Activated CD4-positive, alpha-beta T cell treated with anti-CD3 and anti-CD28 coated beads, Interleukin-10, Interleukin-2, amounts not matched to agents 100 ng/mL and 50 ng/mL, durations not matched to agents 16 hours and 8 hours (primary cell): ENCODE data around the gene BPIFB6.

Experiments
- DNase-seq: peaks from one replicate; pipeline ENCODE4 v3.0.0-alpha.2; 2020

The BPIFB6 gene

DNA sequence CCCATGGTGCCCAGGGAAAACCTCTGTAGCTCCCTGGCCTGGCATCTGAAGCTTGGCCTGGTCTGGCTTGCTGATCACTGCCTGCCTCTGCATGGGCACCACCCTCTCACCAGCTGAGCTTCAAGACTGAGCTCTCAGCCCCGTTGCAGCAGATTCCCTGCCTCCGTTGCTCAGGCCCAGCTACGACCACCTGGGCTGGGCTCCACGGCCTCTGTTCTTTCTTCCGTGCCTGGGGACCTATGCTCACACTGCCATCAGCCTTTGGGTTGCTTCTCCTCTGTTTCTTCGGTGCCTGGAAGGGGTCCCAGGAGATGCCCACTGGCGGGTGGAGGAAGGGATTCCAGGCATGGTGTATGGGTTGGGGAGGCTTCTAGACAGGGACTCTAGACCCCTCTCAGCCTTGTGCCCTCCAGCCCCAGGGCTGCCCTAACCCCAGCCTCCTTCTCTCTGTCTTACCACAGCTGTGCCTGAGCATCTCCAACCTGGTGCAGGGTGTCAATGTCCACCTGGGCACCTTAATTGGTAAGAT, 14.8 kb upstream of the BPIFB6 start:
- DNase-seq, result no peak

GRCh38 chr20:33017542-33017941, 13.9 kb upstream of the BPIFB6 start:
- DNase-seq, result no peak

- DNase-seq, result no peak
These were observed 13.1 kb upstream of the BPIFB6 start for GRCh38 chr20:33018169-33018931.

GRCh38 chr20:33019465-33020277, 11.8 kb upstream of the BPIFB6 start:
- no peak for DNase-seq

DNA sequence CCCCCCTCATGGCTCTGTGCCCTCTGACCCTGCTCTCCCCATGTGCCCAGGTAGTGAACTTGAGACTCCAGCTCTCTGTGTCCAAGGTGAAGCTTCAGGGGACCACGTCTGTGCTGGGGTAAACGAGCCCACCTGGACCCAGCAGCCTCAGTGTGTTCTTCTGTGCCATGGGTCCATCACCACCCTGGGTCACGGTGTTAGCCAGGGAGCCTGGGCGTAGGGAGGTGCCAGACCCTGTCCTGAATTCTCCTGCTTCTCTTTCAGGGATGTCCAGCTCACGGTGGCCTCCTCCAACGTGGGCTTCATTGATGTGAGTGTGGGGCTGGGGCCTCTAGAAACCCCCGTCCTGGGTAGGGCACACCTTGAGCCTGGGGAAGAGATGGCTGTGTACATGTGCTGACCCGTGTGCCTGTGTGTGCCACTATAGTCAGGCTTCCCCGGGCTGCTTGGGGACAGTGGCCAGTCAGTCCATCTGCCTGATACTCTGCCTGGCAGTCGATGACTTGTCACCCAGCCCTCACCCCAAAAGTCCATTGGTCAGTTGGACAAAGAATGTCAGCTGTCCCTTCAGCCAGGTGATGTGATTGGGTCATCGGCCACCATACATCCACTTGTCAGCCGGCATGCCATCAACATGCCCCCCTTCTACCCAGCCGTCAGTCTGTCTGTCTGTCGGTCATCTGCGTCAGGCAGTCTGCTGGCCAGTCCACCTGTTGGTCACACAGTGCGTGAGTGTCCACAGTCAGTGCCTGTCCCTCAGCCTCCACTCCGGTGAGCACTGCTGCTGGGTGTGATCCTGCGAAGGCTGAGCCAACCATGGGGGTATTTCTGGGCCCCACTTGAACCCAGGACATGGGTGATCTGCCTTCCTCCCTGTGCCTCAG, 10.9 kb upstream of the BPIFB6 start:
- no peak for DNase-seq

DNA sequence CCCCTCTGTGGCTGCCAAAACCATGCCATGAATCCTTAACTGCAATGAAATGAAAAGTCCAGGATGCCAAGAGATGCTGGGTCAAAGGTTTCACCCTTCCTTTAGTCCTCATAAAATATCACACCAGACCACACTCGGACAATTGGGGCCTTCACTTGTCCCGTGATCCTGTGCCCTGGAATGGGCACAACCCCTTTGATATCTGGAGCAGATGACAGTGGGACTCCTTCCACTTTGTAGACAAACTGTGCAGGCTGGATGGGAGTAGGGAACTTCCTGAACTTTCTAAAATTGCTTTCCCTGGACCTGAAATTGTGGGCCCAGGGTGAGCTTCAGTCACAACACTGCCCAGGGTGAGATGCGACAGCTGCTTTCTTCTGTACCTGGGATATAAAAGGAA, 9.6 kb upstream of the BPIFB6 start:
- DNase-seq, result no peak

- DNase-seq, result no peak
These were observed 9.2 kb upstream of the BPIFB6 start for GRCh38 chr20:33022289-33022688.

GRCh38 chr20:33022694-33023438, 8.6 kb upstream of the BPIFB6 start:
- DNase-seq, result no peak

DNA sequence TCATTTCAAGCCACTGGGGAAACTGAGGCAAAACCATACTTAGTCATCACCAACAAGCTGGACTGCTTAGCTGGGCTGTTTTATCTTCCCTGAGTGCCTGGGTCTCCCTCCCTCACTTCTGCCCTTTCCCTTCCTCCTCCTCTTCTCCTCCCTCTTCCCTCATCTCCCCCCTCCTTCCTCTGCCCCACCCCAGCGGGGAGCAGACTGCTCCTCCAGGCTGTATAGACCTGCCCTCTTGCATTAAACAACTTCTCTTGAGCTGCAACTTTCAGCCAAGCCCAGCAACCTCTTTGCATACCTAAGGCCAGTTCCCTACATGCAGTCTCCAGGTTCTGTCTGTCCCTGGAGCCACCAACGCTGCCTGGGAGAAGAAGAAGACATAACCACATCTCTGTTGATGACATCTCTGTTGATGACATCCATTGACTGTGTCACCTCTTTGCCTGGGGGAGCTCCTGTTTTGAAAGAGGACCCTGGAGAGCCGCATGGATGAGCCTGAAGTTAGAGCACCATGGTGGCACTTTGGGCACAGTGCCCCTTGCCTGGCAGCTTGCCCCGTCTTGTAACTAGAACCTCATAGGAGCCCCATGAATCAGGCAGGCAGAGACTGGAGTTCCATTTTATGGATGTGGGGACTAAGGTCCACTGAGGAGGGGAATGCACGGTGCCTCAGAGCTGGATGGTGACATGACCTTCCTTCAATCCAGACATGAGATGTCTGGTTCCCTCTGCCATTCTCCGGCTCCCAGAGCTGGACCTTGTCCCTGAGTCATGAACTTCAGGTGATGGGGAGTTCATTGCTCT, 7.8 kb upstream of the BPIFB6 start:
- no peak for DNase-seq

DNA sequence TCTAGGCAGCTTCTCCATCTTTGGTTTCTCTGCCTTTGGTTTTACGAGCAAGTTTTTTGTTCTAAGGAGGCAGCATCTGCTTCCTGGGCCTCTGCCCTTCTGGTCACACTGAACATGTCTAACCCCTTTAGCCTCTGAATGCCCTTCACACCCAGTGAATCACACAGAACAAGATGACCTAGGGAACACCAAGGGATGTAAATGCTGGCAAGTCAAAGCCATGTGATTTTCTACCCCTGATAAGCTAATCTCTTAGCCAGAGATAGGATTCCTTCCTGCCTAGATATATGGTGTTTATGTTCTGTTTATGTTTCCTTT, 7.2 kb upstream of the BPIFB6 start:
- DNase-seq, result no peak

DNA sequence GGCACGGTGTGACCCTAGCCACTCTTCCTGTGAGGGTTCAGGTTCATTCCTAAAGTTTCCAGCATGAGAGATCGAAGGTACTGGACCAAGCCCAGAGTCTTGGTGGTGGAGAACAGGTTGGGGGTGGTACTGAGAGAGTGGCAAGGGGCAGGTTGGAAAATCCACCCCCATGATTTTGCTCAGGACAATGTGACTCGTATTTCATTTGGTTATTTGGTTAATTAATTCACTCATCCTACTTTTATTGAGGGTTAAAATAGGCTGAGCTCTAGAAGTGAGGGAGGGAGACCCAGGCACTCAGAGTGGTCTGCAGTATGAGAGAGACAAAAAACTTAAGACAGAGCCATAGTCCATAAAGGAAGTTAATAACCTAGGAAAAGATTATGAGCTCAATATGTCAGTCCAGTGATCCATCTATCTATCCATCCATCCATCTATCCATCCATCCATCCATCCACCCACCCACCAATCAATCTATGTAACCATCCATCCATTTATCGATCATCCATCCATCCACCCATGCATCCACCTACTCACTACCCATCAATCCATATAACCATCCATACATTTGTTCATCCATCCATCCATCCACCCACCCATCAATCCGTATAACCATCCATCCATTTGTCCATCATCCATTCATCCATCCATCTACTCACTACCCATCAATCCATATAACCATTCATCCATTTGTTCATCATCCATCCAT, 6.7 kb upstream of the BPIFB6 start:
- no peak for DNase-seq

DNA sequence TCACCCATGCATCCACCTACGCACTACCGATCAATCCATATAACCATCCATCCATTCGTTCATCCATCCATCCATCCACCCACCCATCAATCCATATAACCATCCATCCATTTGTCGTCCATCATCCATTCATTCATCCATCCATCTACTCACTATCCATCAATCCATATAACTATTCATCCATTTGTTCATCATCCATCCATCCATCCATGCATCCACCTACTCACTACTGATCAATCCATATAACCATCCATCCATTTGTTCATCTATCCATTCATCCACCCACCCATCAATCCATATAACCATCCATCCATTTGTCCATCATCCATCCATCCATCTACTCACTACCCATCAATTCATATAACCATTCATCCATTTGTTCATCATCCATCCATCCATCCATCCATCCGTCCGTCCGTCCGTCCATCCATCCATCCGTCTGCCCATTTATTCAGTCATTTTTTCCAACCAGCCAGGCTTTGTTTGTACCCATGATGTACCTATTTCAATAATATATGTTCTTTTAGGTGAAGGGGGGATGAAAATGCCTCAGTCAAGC, 6.1 kb upstream of the BPIFB6 start:
- no peak for DNase-seq

- DNase-seq, result no peak
These were observed 5.2 kb upstream of the BPIFB6 start for GRCh38 chr20:33026072-33026778.

DNA sequence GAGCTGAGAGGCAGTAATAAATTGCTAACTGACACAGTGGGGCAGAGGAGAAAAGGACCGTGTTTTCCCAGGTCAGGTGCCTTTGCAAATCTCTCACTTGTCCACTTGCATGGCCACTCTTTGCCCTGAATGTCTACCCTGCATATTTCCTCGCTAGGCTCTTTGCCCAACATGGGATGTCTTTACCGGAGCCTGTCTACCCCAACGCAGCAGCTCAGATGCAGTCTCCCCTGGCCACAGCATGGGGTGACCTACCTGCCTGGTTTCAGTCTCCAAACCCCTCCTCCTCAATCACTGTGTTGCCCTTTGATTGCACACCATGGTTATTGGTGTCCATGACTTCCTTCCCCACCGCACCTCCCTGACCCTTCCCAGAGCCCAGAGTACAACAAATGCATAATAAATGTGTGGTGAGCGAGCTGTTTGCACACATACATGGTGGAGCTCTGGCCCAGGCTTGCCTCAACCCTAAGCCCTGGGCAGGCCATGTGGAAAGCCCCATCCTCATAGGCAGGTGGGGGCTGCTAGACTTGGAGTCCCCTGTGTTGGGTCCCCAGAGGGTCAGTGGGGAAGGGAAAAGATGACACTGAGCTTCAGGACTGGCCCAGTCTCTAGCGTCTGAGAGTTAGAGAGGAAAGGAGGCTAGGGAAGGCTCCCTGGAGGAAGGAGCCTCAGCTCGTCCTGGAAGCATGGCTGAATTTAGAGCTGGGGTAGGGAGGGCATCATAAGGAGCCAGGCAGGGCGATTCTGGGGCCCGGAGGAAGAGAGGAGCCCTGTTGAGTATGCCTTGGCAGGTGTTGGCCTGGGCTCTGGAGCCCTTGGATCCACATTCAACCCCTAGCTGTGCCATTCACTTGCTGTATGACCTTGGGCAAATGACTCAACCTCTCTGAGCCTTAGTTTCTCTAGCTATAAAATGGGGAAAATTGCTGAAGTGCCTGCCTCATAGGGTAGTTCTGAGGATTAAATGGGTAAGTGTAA, 4.4 kb upstream of the BPIFB6 start:
- no peak for DNase-seq

- DNase-seq, result no peak
These were observed 3.4 kb upstream of the BPIFB6 start for GRCh38 chr20:33027769-33028751.

GRCh38 chr20:33028875-33029274, 2.6 kb upstream of the BPIFB6 start:
- DNase-seq, result no peak

DNA sequence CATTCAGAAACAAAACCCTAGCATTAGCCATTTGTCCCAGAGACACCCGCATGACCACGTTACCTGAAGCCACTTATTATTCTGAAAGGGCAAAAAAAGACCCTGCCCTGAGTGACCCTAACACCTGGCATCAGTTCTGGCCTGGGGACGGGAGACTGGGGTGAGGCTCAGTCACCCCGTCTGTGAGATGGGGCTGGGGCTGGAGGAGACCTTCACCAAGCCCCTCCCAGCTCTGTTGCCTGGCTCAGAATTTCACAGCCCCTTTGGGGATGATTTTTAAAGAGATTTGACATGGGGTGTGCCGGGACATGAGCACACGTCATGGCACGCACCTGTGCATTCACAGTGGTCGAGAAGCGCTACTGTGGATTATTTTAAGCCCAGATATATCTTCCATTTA, 1.4 kb upstream of the BPIFB6 start:
- DNase-seq, result no peak
